ENCODE results near the gene RPL3.

DNA sequence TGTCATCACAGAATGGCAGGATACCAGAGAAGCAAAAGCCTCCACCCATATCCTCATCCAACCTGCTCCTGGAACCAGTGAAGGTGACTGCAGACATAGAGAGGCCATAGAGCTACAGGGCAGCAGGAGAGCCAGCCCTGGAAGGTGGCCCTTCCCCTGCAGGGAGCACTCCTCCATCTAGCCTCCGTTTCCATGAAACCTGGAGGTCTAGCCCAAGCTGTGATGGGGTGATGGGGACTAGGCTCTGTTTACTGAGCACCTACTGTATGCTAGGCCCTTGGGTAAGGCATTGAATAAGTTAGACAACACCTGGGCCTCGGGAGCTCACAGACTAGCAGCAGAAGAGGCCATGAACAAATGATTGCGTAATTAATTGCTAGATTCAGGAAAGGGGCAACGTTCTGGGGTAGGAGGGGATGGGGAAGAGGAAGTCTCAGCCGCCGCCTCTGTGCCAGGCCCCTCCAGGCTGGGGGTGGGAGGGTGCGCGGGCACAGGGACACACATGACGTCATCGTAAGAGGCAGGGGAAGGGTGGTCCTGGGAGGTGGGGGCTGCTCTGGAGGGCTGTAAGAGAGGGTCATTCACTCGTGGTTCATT is 29.6 kb upstream of the RPL3 start:
- TF ChIP-seq, protein P1, sequence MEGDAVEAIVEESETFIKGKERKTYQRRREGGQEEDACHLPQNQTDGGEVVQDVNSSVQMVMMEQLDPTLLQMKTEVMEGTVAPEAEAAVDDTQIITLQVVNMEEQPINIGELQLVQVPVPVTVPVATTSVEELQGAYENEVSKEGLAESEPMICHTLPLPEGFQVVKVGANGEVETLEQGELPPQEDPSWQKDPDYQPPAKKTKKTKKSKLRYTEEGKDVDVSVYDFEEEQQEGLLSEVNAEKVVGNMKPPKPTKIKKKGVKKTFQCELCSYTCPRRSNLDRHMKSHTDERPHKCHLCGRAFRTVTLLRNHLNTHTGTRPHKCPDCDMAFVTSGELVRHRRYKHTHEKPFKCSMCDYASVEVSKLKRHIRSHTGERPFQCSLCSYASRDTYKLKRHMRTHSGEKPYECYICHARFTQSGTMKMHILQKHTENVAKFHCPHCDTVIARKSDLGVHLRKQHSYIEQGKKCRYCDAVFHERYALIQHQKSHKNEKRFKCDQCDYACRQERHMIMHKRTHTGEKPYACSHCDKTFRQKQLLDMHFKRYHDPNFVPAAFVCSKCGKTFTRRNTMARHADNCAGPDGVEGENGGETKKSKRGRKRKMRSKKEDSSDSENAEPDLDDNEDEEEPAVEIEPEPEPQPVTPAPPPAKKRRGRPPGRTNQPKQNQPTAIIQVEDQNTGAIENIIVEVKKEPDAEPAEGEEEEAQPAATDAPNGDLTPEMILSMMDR (conservative IDR thresholded peaks at IDR 0.05) = no peak
- no peak for TF ChIP-seq ZFX (IDR thresholded peaks at IDR 0.05)
